PC-9 (cell line): ENCODE data around the gene APELA.
"Not testable (repeated sequence)": the region's sequence is repeated elsewhere in the genome, so short reads cannot be mapped to it uniquely, and the experiment has no call there.

Experiments
- EZH2 ChIP-seq: fragments of 200-600 bp; sonication (generic); IDR thresholded peaks from 2 replicates; pipeline ENCODE4 v1.8.0; 2017; ENCODE audit warnings: antibody characterized with exemption, low read depth
- TF ChIP-seq, protein P1 (sequence below): fragments of 200-600 bp; sonication (generic); conservative IDR thresholded peaks from 2 replicates; pipeline ENCODE4 v1.6.1; 2017; ENCODE audit warnings: mixed run types, antibody characterized with exemption, mild to moderate bottlenecking, moderate library complexity

GRCh38 chr4:164913506-164913905 lies 36.5 kb downstream of the APELA start:
- TF ChIP-seq, protein P1, sequence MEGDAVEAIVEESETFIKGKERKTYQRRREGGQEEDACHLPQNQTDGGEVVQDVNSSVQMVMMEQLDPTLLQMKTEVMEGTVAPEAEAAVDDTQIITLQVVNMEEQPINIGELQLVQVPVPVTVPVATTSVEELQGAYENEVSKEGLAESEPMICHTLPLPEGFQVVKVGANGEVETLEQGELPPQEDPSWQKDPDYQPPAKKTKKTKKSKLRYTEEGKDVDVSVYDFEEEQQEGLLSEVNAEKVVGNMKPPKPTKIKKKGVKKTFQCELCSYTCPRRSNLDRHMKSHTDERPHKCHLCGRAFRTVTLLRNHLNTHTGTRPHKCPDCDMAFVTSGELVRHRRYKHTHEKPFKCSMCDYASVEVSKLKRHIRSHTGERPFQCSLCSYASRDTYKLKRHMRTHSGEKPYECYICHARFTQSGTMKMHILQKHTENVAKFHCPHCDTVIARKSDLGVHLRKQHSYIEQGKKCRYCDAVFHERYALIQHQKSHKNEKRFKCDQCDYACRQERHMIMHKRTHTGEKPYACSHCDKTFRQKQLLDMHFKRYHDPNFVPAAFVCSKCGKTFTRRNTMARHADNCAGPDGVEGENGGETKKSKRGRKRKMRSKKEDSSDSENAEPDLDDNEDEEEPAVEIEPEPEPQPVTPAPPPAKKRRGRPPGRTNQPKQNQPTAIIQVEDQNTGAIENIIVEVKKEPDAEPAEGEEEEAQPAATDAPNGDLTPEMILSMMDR: not testable (repeated sequence)
- TF ChIP-seq EZH2: not testable (repeated sequence)
